HFFc6 (cell line): Measurements from ENCODE around the gene SRBD1. TPM values are rescaled to one million over a fixed set of nuclear protein-coding genes. Genes with fewer than 3 reads are reported as not detected.

ENCODE experiments used
- DNase-seq: peaks from one replicate; pipeline ENCODE4 v3.0.0-alpha.2; 2018
- H3K27ac Mint-ChIP-seq: 2 replicates; pipeline ENCODE4 v1.8.0; 2020; ENCODE audit warnings: mild to moderate bottlenecking, mixed read lengths
- H3K27me3 Mint-ChIP-seq: 2 replicates; pipeline ENCODE4 v1.8.0; 2021; ENCODE audit warnings: mild to moderate bottlenecking, moderate library complexity, mixed read lengths; ENCODE audit not compliant: insufficient read depth
- H3K36me3 Mint-ChIP-seq: 2 replicates; pipeline ENCODE4 v1.8.0; 2021; ENCODE audit warnings: low read depth, mixed read lengths
- H3K4me1 Mint-ChIP-seq: 2 replicates; pipeline ENCODE4 v1.8.0; 2020; ENCODE audit warnings: low read depth, mixed read lengths
- H3K4me3 Mint-ChIP-seq: 2 replicates; pipeline ENCODE4 v1.8.0; 2020; ENCODE audit warnings: mild to moderate bottlenecking, moderate library complexity, mixed read lengths
- H3K9me3 Mint-ChIP-seq: 2 replicates; pipeline ENCODE4 v1.8.0; 2020; ENCODE audit warnings: mild to moderate bottlenecking, mixed read lengths
- total RNA-seq, 6 experiments: library from RNA; stranded (reverse); fragmentation: NEBNext Ultra II Directional; extraction: Animal tissue kit (Norgen Biotek cat#: 25700); gene quantifications; 2 replicates in 1 of 6; 3 replicates in 5 of 6; pipeline ENCODE4 v1.2.3, GENCODE V29; 2021
- TF ChIP-seq, protein P1 (sequence below): fragments of 200-600 bp; sonication (generic); IDR thresholded peaks from 2 replicates; pipeline ENCODE4 v1.5.0; 2021; ENCODE audit warnings: antibody characterized with exemption, mild to moderate bottlenecking

The SRBD1 gene
- total RNA-seq, 6 experiments from 2014 or later = 9.5 to 13.6 (median 12.4) TPM

DNA sequence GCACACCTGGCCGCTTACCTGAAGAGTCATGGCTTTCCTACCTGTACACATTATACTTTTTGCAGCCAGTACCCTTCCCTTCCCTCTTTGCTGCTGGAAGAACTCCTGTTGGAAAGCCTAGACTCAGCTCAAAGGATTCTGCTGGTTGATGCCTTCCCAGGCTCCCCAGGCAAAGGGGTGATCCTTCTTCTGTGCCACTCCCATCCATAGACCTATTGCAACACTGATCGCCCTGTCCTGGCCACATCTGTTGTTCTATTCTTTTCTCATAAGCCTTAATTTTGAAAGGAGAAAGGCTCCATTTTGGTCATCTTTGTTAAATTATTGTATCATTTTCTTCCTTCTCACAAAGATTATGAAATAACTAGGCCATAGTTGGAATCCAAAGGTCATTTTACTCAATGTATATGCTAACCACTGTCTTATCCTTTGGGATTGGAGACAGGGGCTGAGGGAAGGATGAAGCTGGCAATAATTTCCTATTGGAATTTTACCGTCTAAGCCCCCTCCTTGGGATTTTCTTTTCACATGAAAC, 37.0 kb upstream of the SRBD1 start:
- Mint-ChIP-seq H3K4me1 (peaks cover 30% of the 10 kb centered on the region), H3K4me3 (no peak overlapping the region), H3K27ac (no peak overlapping the region), H3K36me3 (no peaks in the 10 kb centered on the region), H3K27me3 (peaks cover 5% of the 10 kb centered on the region), H3K9me3 (no peaks in the 10 kb centered on the region)
- TF ChIP-seq, protein P1, sequence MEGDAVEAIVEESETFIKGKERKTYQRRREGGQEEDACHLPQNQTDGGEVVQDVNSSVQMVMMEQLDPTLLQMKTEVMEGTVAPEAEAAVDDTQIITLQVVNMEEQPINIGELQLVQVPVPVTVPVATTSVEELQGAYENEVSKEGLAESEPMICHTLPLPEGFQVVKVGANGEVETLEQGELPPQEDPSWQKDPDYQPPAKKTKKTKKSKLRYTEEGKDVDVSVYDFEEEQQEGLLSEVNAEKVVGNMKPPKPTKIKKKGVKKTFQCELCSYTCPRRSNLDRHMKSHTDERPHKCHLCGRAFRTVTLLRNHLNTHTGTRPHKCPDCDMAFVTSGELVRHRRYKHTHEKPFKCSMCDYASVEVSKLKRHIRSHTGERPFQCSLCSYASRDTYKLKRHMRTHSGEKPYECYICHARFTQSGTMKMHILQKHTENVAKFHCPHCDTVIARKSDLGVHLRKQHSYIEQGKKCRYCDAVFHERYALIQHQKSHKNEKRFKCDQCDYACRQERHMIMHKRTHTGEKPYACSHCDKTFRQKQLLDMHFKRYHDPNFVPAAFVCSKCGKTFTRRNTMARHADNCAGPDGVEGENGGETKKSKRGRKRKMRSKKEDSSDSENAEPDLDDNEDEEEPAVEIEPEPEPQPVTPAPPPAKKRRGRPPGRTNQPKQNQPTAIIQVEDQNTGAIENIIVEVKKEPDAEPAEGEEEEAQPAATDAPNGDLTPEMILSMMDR = no peak
- DNase-seq = no peak

- no peak overlapping the region for H3K4me3 Mint-ChIP-seq
Observed at GRCh38 chr2:45647356-45647755, 36.3 kb upstream of the SRBD1 start.

GRCh38 chr2:45646289-45646688, 35.2 kb upstream of the SRBD1 start:
- Mint-ChIP-seq H3K27ac (no peak overlapping the region), H3K9me3 (no peaks in the 10 kb centered on the region), H3K4me3 (no peak overlapping the region), H3K4me1 (peaks cover 23% of the 10 kb centered on the region), H3K27me3 (peaks cover 3% of the 10 kb centered on the region), H3K36me3 (no peaks in the 10 kb centered on the region)
- DNase-seq = no peak
- TF ChIP-seq, protein P1 = 0 out of 2 replicates have a peak, but pooled peaks have one; percentile 35

More at GRCh38 chr2:45647356-45647755, 36.3 kb upstream of the SRBD1 start:
- Mint-ChIP-seq H3K36me3 (no peaks in the 10 kb centered on the region), H3K4me1 (peaks cover 26% of the 10 kb centered on the region), H3K9me3 (no peaks in the 10 kb centered on the region), H3K27ac (no peak overlapping the region), H3K27me3 (peaks cover 3% of the 10 kb centered on the region)
- TF ChIP-seq, protein P1 = no peak
- DNase-seq = no peak

GRCh38 chr2:45643543-45644542, 32.8 kb upstream of the SRBD1 start:
- Mint-ChIP-seq H3K27ac (peak overlapping the region; percentile 9; the same call in 1 of the 2 replicates), H3K4me3 (peak overlapping the region; percentile 85), H3K27me3 (peaks cover 13% of the 10 kb centered on the region), H3K9me3 (no peaks in the 10 kb centered on the region), H3K4me1 (peaks cover 15% of the 10 kb centered on the region), H3K36me3 (no peaks in the 10 kb centered on the region)
- no peak for DNase-seq
- TF ChIP-seq, protein P1 = peak; percentile 100

DNA sequence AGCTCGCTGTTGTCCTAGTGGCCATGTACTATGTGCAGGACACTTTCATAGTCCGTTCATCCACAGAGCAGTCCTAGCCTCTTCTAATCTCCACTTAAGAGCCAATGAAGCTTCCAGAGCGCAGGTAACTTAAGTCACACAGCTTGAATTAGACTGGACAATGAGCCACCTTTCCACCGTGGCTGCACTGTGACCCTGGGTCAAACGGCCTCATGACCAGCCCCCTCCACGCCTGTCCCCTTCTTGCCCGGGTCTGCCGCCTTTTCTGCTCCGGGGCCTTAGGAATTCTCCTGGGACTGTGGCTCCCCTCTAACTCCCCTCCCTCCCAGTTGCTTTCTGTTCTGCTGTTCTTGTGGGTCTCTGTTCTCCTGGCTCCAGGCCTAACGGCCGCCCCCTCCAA, 32.0 kb upstream of the SRBD1 start:
- no peak for DNase-seq

More for the DNA sequence above, 32.0 kb upstream of the SRBD1 start:
- Mint-ChIP-seq H3K27me3 (peaks cover 16% of the 10 kb centered on the region), H3K4me1 (peaks cover 15% of the 10 kb centered on the region), H3K27ac (no peak overlapping the region), H3K36me3 (no peaks in the 10 kb centered on the region), H3K4me3 (peak overlapping the region; percentile 85), H3K9me3 (no peaks in the 10 kb centered on the region)
- TF ChIP-seq, protein P1 = no peak
